22Rv1 (cell line): Measurements from ENCODE around the gene GPR17.

Experiments
- H3K27ac ChIP-seq: fragments of 450-650 bp; 2 replicates; pipeline ENCODE4 v1.5.1; 2017
- CTCF ChIP-seq: fragments of 450-650 bp; IDR thresholded peaks from 2 replicates; pipeline ENCODE4 v1.5.1; 2017; ENCODE audit warnings: mild to moderate bottlenecking
- ZFX ChIP-seq: fragments of 450-650 bp; IDR thresholded peaks from 2 replicates; pipeline ENCODE4 v1.6.1; 2017; ENCODE audit warnings: antibody characterized with exemption, borderline replicate concordance

Gene GPR17

GRCh38 chr2:127631997-127632581, 13.9 kb upstream of the GPR17 start:
- TF ChIP-seq CTCF (no peak), ZFX (no peak)
- no peak overlapping the region for H3K27ac ChIP-seq

GRCh38 chr2:127632592-127633489, 13.1 kb upstream of the GPR17 start:
- TF ChIP-seq CTCF (no peak), ZFX (no peak)
- H3K27ac ChIP-seq, result no peak overlapping the region

GRCh38 chr2:127633556-127634065, 12.3 kb upstream of the GPR17 start:
- H3K27ac ChIP-seq, result no peak overlapping the region
- TF ChIP-seq ZFX (no peak), CTCF (no peak)

GRCh38 chr2:127634066-127634617, 11.8 kb upstream of the GPR17 start:
- TF ChIP-seq CTCF (no peak), ZFX (no peak)
- H3K27ac ChIP-seq, result no peak overlapping the region

- H3K27ac ChIP-seq, result no peak overlapping the region
- no peak for TF ChIP-seq ZFX
- TF ChIP-seq CTCF, result no peak
These were observed 11.2 kb upstream of the GPR17 start for GRCh38 chr2:127634626-127635379.

- H3K27ac ChIP-seq, result no peak overlapping the region
- TF ChIP-seq CTCF (no peak), ZFX (no peak)
These were observed 10.3 kb upstream of the GPR17 start for GRCh38 chr2:127635380-127636237.
